Stimulated activated CD4-positive, alpha-beta T cell treated with anti-CD3 and anti-CD28 coated beads, TNF-alpha, amount 100 ng/mL, for 1 hour (primary cell): ENCODE results near the gene TNFSF13.

Experiments used
- DNase-seq, 3 donors: peaks; one replicate each; pipeline ENCODE4 v3.0.0-alpha.2; 2020; ENCODE audit warnings: low read depth in 3 of 3, low spot score in 1 of 3

The TNFSF13 gene

GRCh38 chr17:7558544-7559319 is at the start of gene TNFSF13:
Gene TNFSF13 (plus strand): TSS chr17:7558750. CDS start chr17:7559040, 290 bp downstream.
- no peak for DNase-seq

- no peak for DNase-seq
Observed at GRCh38 chr17:7508846-7509245, 49.7 kb upstream of the TNFSF13 start.

GRCh38 chr17:7509937-7510336 is 48.6 kb upstream of the TNFSF13 start:
- DNase-seq: no peak

GRCh38 chr17:7511108-7511507 is 47.4 kb upstream of the TNFSF13 start:
- no peak for DNase-seq

DNA sequence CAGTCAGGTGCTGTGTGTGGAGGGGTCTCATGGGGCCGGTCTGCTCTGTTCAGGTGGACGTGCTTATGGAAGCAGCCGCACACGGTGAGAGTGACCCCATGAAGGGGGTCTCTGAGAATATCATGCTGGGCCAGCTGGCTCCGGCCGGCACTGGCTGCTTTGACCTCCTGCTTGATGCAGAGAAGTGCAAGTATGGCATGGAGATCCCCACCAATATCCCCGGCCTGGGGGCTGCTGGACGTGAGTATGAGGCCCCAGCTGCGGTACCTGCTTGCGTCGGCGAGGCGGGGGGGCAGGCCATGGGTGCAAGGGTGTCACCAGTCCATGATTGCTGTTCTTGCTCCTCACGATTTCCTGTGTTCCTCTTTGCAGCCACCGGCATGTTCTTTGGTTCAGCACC is 46.4 kb upstream of the TNFSF13 start:
- no peak for DNase-seq

- no peak for DNase-seq
Observed at GRCh38 chr17:7512824-7513540, 45.6 kb upstream of the TNFSF13 start.

GRCh38 chr17:7513850-7514419 is 44.6 kb upstream of the TNFSF13 start:
- DNase-seq: no peak

DNA sequence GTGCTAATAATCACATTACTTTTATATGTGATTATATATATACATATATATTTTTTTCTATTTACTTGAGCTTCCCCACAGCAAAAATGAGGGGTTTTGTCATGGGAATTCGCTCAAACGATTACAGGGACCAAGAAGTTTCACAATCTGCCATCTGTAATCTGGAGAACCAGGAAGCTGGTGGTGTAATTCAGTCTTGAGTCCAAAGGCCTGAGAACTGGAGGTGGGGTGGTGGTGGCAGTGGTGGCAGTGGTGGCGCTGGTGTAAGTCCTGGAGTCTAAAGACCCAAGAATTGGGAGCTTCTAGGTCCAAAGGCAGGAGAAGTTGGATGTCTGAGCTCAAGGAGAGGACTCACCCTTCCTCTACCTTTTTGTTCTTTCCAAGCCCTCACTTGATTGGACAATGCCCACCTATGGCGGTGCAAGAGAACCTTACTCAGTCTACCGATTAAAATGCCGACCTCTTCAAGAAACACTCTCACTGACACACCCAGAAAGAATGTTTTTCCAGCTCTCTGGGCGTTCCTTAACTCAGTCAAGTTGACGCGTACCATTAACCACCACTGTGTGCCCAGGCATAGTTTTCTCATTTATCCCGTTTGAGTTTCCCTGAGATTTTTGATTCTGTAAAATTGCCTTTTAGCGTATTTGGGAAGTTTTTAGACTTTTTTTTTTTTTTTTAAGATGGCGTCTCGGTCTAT is 42.5 kb upstream of the TNFSF13 start:
- no peak for DNase-seq

DNA sequence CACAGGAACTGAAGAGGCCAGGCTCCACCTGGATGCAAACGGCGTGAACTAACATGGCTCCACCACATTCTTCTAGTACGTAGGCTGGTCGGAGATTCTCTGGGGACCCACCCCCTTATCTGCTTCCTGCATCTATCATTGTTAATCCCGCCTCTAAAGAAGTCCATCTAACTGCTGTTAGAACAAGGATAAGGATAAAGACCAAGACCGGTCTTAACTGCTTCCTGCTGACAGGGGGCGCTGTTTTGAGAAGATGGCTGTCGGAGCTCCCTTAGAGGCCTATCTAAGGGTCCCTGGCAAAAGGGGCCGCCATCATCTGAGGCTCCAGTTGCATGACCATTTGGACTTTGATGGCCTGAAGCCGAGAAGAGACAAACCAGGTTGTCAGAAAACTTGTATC is 35.5 kb upstream of the TNFSF13 start:
- DNase-seq: peak in 1 of 3 donors; percentile 21

DNA sequence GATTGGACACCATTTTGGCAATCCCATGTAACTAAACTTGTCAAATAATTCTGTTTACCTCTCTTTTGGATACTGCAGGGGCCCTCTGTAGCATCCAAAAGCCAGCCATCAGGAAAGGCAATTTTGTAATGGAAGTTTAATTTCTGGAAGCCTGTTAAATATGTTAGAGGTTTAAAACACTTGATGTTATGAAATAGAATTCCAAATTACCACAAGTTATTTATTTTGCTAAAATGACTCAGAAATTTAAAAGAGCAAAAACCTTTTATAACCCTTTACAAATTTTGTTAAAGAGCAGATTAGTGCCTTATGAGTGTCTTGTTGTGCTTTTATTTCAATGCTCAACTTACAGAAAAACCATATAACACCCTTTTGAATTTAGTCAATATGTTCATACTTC is 29.7 kb upstream of the TNFSF13 start:
- no peak for DNase-seq

- no peak for DNase-seq
Observed at GRCh38 chr17:7530023-7530900, 28.3 kb upstream of the TNFSF13 start.

DNA sequence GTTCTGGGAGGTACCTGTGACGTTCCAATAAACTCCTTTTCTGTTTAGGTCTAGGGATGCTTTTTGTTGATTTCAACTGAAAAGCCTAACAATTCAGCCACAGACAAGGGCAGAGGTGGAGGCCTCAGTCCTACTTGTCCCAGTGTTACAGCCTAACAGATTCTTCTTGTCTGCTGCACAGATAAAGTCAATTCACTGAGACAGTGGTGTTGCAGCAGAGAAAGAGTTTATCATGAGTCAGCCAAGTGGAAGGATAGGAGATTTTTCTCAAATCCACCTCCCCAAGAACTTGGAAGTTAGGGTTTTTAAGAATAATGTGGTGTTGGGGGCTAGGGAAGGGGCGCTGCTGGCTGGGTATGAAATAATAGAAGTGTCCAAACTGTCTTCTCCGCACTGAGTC is 20.5 kb upstream of the TNFSF13 start:
- no peak for DNase-seq

DNA sequence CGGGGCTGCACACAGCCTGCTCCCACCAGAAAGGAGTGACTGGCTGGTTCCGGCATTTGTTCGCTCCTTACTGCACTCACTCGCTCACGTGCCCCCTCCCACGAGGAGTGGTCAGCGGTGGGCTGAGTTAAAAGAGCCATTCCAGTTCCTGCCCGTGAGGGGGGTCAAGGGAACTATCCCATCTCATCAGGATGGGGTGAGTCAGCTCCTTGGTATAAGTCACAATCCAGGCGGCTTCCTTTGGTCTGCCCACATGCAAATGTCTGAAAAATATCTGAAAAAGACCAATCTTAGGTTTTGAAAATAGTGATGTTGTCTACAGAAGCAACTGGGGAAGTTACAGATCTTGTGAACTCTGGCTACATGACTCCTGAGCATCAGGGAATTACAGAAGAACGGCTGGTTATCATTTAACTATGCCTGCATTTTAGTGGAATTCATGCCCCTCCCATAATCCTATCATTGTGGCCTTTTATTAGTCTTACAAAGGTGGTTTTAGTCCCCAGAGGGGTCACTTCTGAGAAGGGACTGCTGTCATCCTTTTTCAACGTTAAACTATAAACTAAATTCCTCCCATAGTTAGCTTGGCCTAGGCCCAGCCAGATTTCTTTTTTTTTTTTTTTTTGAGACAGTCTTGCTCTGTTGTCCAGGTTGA is 19.5 kb upstream of the TNFSF13 start:
- no peak for DNase-seq

GRCh38 chr17:7541074-7541621 is 17.4 kb upstream of the TNFSF13 start:
- no peak for DNase-seq

GRCh38 chr17:7544911-7545310 is 13.6 kb upstream of the TNFSF13 start:
- no peak for DNase-seq

GRCh38 chr17:7548585-7549400 is 9.8 kb upstream of the TNFSF13 start, which contains the start of gene TNFSF12:
Gene TNFSF12 (plus strand): TSS chr17:7549058. CDS start chr17:7549154, 96 bp downstream.
- DNase-seq: peak in 1 of 3 donors; percentile 27

GRCh38 chr17:7549401-7550055 is 9.0 kb upstream of the TNFSF13 start:
- DNase-seq: no peak

GRCh38 chr17:7550344-7550743 is 8.2 kb upstream of the TNFSF13 start:
- no peak for DNase-seq
